Measurements from ENCODE around the gene FMO3.

The FMO3 gene

GRCh38 chr1:171158551-171158950, 67.8 kb downstream of the FMO3 start:
- Histone ChIP-seq H3K9me3 (ENCODE audit: insufficient read depth, low read length) (no peaks in the 10 kb centered on the region), H3K4me3 (ENCODE audit: low read length) (no peak overlapping the region), H2AFZ (ENCODE audit: low read depth, low read length) (no peak overlapping the region), H3K36me3 (replicated peaks; ENCODE audit: low read depth, low read length) (peaks cover 9% of the 10 kb centered on the region), H3K27me3 (ENCODE audit: low read depth, low read length) (no peaks in the 10 kb centered on the region), H3K4me2 (ENCODE audit: low read length) (no peak overlapping the region), H3K9ac (ENCODE audit: low read length) (no peak overlapping the region), H3K4me1 (ENCODE audit: low read length) (peaks cover 5% of the 10 kb centered on the region), H3K27ac (ENCODE audit: low read length) (no peak overlapping the region), H4K20me1 (ENCODE audit: insufficient read depth, low read length) (no peaks in the 10 kb centered on the region), H3K79me2 (ENCODE audit: low read length) (no peaks in the 10 kb centered on the region)
- TF ChIP-seq EZH2phosphoT487 (IDR thresholded peaks at IDR 0.05; ENCODE audit: low read depth) = no peak
- TF ChIP-seq, protein P1, sequence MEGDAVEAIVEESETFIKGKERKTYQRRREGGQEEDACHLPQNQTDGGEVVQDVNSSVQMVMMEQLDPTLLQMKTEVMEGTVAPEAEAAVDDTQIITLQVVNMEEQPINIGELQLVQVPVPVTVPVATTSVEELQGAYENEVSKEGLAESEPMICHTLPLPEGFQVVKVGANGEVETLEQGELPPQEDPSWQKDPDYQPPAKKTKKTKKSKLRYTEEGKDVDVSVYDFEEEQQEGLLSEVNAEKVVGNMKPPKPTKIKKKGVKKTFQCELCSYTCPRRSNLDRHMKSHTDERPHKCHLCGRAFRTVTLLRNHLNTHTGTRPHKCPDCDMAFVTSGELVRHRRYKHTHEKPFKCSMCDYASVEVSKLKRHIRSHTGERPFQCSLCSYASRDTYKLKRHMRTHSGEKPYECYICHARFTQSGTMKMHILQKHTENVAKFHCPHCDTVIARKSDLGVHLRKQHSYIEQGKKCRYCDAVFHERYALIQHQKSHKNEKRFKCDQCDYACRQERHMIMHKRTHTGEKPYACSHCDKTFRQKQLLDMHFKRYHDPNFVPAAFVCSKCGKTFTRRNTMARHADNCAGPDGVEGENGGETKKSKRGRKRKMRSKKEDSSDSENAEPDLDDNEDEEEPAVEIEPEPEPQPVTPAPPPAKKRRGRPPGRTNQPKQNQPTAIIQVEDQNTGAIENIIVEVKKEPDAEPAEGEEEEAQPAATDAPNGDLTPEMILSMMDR (IDR thresholded peaks at IDR 0.05; ENCODE audit: low read depth, low read length) = no peak

DNA sequence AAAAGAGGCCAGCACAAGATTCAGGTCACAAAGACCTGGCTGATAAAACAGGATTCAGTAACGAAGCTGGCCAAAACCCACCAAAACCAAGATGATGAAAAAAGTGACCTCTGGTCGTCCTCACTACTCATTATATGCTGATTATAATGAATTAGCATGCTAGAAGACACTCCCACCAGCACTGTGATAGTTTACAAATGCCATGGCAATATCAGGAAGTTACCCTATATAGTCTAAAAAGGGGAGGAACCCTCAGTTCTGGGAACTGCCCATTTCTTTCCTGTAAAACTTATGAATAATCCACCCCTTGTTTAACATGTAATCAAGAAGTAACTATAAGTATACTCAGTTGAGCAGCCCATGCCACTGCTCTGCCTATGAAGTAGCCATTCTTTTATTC, 68.4 kb downstream of the FMO3 start:
- Histone ChIP-seq H3K4me1 (ENCODE audit: low read length) (peaks cover 5% of the 10 kb centered on the region), H3K4me2 (ENCODE audit: low read length) (no peak overlapping the region), H3K36me3 (replicated peaks; ENCODE audit: low read depth, low read length) (peaks cover 7% of the 10 kb centered on the region), H2AFZ (ENCODE audit: low read depth, low read length) (no peak overlapping the region), H3K9ac (ENCODE audit: low read length) (no peak overlapping the region), H3K27ac (ENCODE audit: low read length) (no peak overlapping the region), H3K9me3 (ENCODE audit: insufficient read depth, low read length) (no peaks in the 10 kb centered on the region), H4K20me1 (ENCODE audit: insufficient read depth, low read length) (no peaks in the 10 kb centered on the region), H3K79me2 (ENCODE audit: low read length) (no peaks in the 10 kb centered on the region), H3K4me3 (ENCODE audit: low read length) (no peak overlapping the region), H3K27me3 (ENCODE audit: low read depth, low read length) (no peaks in the 10 kb centered on the region)
- TF ChIP-seq, protein P1 (IDR thresholded peaks at IDR 0.05; ENCODE audit: low read depth, low read length) = no peak
- no peak for TF ChIP-seq EZH2phosphoT487 (IDR thresholded peaks at IDR 0.05; ENCODE audit: low read depth)

DNA sequence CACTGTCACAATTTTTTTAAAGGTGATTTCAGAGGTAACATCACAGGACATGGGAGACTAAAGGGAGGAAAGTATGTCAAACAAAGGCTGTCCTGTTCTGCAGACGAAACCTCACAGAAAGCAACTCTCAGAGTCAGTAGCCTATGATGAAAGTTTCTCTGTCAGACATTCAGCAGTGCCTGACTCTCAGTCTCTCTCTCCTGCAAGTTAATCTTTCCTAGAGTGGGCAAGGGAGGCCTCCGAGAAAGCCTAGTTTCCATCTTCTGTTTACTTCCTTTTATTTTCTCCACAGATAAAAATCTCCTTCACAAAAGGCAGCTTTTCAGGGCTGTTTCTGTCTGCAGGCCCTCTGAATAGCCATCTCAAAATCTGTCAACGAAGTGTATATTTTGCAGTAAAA, 69.5 kb downstream of the FMO3 start:
- TF ChIP-seq EZH2phosphoT487 (IDR thresholded peaks at IDR 0.05; ENCODE audit: low read depth) = no peak
- TF ChIP-seq, protein P1 (IDR thresholded peaks at IDR 0.05; ENCODE audit: low read depth, low read length) = no peak
- H3K4me3 ChIP-seq (ENCODE audit: low read length) = no peak overlapping the region
- H3K9me3 ChIP-seq (ENCODE audit: insufficient read depth, low read length) = no peaks in the 10 kb centered on the region
- peaks cover 6% of the 10 kb centered on the region for H3K36me3 ChIP-seq (replicated peaks; ENCODE audit: low read depth, low read length)
- no peak overlapping the region for H3K9ac ChIP-seq (ENCODE audit: low read length)
- H3K27me3 ChIP-seq (ENCODE audit: low read depth, low read length) = no peaks in the 10 kb centered on the region
- no peak overlapping the region for H3K27ac ChIP-seq (ENCODE audit: low read length)
- no peaks in the 10 kb centered on the region for H4K20me1 ChIP-seq (ENCODE audit: insufficient read depth, low read length)
- no peak overlapping the region for H2AFZ ChIP-seq (ENCODE audit: low read depth, low read length)
- H3K4me1 ChIP-seq (ENCODE audit: low read length) = peaks cover 5% of the 10 kb centered on the region
- no peak overlapping the region for H3K4me2 ChIP-seq (ENCODE audit: low read length)
- no peaks in the 10 kb centered on the region for H3K79me2 ChIP-seq (ENCODE audit: low read length)

- no peak overlapping the region for H3K9ac ChIP-seq (ENCODE audit: low read length)
- no peaks in the 10 kb centered on the region for H3K27me3 ChIP-seq (ENCODE audit: low read depth, low read length)
- no peaks in the 10 kb centered on the region for H4K20me1 ChIP-seq (ENCODE audit: insufficient read depth, low read length)
- H3K4me1 ChIP-seq (ENCODE audit: low read length) = peaks cover 5% of the 10 kb centered on the region
- H3K4me2 ChIP-seq (ENCODE audit: low read length) = no peak overlapping the region
- no peak overlapping the region for H3K27ac ChIP-seq (ENCODE audit: low read length)
- H3K9me3 ChIP-seq (ENCODE audit: insufficient read depth, low read length) = no peaks in the 10 kb centered on the region
- H3K4me3 ChIP-seq (ENCODE audit: low read length) = no peak overlapping the region
- no peak for TF ChIP-seq EZH2phosphoT487 (IDR thresholded peaks at IDR 0.05; ENCODE audit: low read depth)
- TF ChIP-seq, protein P1 (IDR thresholded peaks at IDR 0.05; ENCODE audit: low read depth, low read length) = no peak
- no peak overlapping the region for H2AFZ ChIP-seq (ENCODE audit: low read depth, low read length)
- H3K36me3 ChIP-seq (replicated peaks; ENCODE audit: low read depth, low read length) = peaks cover 6% of the 10 kb centered on the region
- H3K79me2 ChIP-seq (ENCODE audit: low read length) = no peaks in the 10 kb centered on the region
Observed at GRCh38 chr1:171160639-171161354, 70.1 kb downstream of the FMO3 start.

All from OCI-LY3 (cell line).